HG02588 (cell line): ENCODE results near the gene TMEM250.

Source experiments
- ATAC-seq: cut with Tn5 transposase; IDR thresholded peaks from one replicate; pipeline ENCODE4 v1.9.1; 2021; ENCODE audit warnings: mild to moderate bottlenecking, moderate library complexity; ENCODE audit not compliant: unreplicated experiment

Gene TMEM250

DNA sequence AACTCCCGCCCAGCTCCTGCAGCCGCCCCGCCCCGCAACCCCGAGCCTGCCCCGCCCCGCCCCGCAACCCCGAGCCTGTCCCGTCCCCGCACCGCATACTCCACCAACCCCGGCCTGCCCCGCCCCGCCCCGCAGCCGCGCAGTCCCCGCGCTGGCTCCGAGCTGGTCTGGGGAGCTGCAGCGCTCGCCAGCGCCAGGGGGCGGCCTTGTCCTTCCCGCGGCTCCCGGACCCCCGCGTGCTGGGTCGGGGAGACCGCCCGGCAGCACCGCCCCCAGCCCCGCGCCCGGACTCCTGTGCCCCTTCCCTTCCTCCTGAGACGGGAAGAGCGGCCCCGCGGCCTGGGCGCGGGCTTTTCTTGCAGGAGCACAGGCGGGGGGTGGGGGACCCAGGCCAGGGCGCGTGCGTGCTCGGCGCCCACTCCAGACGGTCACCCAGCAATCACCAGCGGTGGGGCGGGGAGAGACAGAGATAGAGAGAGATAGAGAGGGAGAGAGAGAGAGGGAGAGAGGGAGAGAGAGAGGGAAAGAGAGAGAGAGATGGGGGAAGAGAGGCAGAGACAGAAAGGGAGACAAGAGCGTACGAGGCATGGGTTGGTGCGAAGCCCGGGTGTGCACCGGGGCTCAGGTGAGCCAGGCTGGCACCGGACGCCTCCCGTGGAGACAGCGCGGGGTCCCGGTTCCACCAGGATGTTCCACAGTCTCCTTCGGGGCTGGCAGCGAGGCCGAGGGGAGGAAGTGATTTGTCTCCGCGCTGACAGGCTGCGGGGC, 14.7 kb upstream of the TMEM250 start:
- no peak for ATAC-seq

GRCh38 chr9:136132512-136133050, 13.9 kb upstream of the TMEM250 start:
- no peak for ATAC-seq

DNA sequence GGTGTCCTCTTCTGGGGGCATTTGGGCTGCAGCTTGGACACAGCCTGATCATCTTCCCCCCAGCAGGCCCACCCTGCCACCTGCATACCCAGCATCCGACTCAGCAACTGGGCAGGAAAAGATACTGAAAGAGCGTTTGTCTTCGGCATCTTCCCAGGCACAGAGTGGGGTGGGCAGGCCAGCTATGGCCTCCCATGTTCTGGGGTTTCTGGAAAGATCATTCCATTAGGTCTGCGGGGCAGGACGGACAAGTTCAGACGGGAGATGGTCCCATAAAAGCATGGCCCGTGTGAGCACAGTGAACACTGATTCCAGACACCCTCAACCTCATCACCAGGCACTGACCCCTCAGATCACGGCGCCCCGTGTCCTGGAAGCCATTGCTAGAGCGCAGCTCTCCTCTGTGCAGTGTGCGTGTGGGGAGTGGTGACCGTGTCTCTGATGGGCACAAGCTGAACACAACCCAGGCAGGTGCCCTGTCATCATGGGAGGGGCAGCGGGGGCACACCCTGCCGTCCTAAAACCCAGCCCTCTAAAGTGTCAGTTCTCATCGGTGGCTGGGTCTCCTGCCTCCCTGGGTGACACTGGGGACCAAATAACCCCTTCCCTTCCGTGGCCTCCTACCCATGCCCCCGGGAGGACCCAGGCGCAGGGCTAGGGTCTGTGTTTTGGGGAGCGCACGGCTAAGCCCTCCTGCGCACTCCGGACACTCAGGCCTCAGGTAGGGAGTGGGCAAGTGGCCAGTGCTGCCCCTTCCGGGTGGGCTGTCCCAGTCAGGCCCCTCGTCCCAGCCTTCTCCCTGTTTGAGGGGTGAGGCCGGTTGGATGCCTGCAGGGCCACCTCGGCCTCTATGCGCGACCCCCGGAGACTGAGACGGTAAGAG, 13.2 kb upstream of the TMEM250 start:
- ATAC-seq: no peak

GRCh38 chr9:136129176-136129575, 10.5 kb upstream of the TMEM250 start:
- ATAC-seq: no peak

DNA sequence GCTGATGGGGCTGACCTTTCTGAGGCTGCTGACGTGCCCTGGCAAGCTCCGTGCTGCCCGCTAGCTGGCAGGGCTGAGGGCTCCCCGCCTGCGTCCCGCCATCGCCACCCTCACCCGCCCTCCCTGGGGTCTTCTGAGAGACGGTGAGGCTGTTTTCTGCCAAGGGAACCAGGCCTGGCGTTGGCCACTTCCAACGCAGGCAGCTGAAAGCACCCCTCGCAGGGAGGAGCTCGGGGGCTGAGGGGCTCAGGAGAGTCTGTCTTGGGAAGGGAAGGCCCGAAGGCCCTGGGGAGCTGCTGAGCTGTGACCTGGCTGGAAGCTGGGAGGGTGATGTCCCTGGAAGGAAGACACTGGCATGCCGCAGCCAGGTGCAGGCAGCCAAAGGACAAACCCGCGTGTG, 9.8 kb upstream of the TMEM250 start:
- ATAC-seq: no peak

DNA sequence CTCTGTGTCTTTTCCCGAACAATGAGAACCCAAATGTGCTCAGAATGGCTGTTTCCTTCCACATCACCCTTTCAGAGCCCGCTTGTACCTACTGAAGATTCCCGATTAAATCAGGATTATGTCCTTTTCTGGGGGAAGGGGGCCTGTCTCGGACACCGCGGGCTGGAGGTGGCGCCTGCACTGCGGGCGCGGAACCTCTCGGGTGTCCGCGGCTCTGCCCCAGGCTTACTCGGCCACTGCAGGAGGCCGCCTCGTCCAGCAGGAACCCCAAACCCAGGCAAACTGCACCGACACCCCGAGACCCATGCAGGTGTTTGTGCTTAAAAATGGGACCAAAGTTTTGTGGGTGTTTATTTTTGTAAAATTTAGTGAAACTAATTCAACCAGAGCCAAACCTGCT, 8.6 kb upstream of the TMEM250 start:
- ATAC-seq: no peak

- no peak for ATAC-seq
Observed at GRCh38 chr9:136124976-136125692, 6.5 kb upstream of the TMEM250 start.

GRCh38 chr9:136122425-136123383, 4.0 kb upstream of the TMEM250 start:
- ATAC-seq: no peak

DNA sequence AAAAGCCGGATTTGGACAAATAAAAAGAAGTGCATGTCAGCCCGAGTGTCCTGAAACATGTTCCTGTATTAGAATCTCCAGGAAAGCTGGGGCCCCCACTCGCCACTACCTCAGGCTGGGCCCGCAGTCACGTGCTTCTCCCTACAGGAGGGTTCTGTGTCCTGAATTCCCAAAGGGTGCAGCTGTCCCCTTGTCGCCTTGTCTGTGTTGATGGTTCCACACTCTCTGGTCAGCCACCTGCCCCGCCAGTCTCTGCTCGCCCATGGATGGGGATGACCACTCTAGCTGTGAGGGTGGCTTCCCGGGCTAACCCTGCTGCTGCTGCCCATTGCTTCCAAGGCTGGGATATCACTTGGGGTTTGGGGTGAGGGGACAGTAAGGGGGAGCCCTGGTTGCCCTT, 3.1 kb upstream of the TMEM250 start:
- no peak for ATAC-seq

- ATAC-seq: no peak
Observed at GRCh38 chr9:136120438-136120844, 1.8 kb upstream of the TMEM250 start.

DNA sequence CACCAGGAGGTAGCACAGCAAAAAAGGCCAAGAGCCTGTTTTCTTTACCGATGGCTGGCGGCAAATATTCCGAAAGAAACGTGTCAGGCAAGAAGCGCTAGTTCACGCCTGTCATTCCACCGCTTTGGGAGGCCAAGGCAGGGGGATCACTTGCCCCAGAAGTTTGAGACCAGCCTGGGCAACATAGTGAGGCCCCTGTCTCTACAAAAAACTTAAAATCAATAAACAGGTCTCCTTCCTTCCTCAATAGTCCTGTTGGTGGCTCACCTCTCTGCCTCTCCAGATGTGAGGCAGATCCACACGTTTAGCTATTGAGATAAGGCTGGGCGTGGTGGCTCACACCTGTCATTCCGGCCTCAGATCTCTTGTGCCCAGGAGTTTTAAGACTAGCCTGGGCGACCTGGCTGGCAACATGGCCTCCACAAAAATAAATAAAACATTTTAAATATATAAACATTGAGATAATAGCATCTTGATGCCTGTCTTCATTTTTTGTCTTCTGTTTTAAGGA, 1.3 kb upstream of the TMEM250 start:
- no peak for ATAC-seq

- ATAC-seq: no peak
Observed at GRCh38 chr9:136119061-136119882, 597 bp upstream of the TMEM250 start.

GRCh38 chr9:136117916-136118319, 757 bp downstream of the TMEM250 start:
- peak; percentile 4 for ATAC-seq

DNA sequence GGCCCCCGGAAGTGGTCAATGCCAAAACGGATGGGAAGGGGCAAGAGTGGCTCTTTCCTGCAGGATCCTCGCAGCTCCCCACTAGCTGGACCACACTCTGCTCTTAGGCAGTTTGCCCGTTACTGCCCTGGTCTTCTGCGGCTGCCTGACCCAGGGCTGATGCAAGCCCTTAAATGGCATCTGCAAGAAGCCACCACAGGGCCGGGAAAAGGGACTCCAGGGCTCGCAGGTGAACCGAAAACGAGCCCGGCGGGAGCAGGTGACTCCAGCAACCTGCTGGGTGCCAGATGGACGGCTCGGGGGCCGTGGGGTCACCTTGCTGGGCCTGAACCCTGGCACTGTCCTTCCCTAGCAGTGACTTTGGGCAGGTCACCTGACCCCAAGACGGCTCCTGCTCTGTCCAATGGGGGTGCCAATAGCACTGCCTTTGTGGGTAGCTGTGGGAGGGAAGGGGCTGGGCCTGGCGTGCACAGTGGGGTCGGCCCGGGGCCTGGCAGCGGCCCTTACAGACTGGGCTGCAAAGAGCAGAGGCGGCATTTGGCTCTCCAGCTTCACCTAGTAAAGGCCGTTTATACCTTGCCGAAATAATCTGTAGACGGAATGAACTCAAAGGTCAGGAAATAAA, 1.3 kb downstream of the TMEM250 start:
- no peak for ATAC-seq

DNA sequence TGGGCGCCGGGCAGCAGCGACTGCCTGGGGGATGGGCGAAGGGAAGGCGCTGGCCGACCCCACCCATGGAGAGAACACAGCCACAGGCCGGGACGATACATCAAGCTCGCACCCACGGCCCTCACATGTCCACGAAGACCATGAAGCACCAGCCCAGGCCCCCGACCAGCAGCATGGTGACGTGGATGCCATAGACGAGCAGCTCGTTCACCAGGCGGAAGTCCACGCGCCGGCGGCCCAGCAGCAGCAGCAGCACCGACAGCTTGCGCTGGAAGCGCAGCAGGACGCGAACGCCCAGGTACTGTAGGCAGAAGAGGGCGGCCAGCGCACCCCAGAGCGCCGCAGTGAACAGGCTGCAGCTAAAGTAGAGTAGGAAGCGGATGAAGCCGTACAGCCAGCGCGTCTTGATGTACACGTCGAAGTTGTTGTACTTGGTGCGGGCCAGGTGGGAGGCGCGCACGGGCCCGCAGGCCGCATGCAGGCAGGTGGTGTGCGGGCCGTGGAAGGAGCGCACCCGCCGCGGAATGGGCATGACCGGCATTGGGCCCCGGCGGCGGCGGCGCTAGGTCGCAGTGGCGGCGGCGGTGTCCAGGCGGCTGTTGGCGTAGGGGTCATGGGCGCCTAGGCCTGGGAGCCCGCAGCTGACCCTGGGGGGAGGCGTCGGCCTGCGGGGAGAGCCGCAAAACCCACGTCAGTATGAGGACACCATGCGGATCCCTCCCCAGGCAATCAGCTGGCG, 2.1 kb downstream of the TMEM250 start:
- no peak for ATAC-seq

- ATAC-seq: no peak
Observed at GRCh38 chr9:136115641-136116359, 2.9 kb downstream of the TMEM250 start.

DNA sequence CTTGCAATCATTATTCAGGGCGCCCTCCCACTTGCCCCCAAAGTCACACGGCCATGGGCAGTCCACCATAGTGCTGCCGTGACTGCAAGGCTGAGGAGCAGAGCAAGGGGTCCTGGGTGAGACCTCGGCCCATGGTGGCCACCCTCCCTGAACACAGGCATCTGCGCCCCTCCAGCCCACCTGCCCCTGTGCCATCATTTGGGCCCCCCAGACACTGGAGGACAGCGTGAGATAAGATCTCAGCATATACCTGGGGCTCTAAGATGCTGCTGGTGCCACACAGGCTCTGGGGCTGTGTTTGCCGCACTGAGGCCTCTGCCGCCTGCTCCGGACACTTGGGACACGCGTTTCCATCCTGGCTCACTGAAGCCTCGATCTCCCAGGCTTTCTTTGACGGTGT, 3.5 kb downstream of the TMEM250 start:
- ATAC-seq: no peak
